GM12892 (cell line): ENCODE results near the gene SMIM5.

Experiments used
- POLR2A ChIP-seq: IDR thresholded peaks from 2 replicates; pipeline ENCODE4 v1.6.1; 2011; ENCODE audit warnings: low read depth, low read length, control low read depth
- POLR2AphosphoS5 ChIP-seq: IDR thresholded peaks from 2 replicates; pipeline ENCODE4 v1.6.1; 2011; ENCODE audit warnings: low read depth, low read length, control low read depth
- TAF1 ChIP-seq: IDR thresholded peaks from 2 replicates; pipeline ENCODE4 v1.6.1; 2011; ENCODE audit warnings: low read depth, mild to moderate bottlenecking, control low read depth, low read length, borderline replicate concordance

DNA sequence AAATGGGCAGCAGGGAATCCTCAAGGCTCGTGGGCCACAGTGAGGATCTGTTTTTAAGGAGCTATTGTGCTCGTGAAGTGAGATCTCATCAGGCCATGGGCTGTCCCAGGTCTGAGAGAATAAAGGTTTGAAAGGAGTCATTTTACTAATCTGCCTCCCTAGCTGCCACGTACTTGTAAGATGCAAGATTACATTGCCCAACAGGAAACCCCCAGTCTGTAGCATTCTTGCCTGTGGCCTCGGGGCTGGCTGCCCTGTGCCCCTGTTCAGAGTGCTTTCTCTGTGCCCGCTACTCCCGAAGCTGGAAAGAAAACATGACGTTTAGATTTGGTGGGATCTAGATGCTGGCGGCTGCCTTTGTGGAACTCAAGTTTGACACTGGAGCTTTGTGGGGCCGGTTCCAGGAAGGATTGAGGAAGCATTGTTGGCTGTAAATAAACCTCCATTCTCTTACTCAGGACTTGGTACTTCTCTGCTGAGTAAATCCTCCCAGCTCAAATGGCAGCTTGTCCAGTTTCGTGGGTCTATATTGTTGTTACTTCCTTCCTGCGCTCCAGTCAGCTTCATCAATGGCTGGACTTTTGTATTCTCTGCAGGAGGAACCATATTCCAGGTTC lies 55.1 kb downstream of the SMIM5 start:
- TF ChIP-seq POLR2AphosphoS5 (no peak), POLR2A (no peak), TAF1 (no peak)
